Stimulated activated naive CD8-positive, alpha-beta T cell treated with anti-CD3 and anti-CD28 coated beads, Interleukin-15, Interleukin-2, amounts not matched to agents 100 U/mL and 50 U/mL, for 24 hours (primary cell): ENCODE data around the gene ZNF778.
"Not testable (repeated sequence)": the region's sequence is repeated elsewhere in the genome, so short reads cannot be mapped to it uniquely, and the experiment has no call there.

ENCODE experiments used
- ATAC-seq: fragments of 150-1000 bp; cut with Tn5 transposase; one replicate; pipeline ENCODE4 v1.10.0; 2021
- DNase-seq: peaks from one replicate; pipeline ENCODE4 v3.0.0; 2021

Gene ZNF778

DNA sequence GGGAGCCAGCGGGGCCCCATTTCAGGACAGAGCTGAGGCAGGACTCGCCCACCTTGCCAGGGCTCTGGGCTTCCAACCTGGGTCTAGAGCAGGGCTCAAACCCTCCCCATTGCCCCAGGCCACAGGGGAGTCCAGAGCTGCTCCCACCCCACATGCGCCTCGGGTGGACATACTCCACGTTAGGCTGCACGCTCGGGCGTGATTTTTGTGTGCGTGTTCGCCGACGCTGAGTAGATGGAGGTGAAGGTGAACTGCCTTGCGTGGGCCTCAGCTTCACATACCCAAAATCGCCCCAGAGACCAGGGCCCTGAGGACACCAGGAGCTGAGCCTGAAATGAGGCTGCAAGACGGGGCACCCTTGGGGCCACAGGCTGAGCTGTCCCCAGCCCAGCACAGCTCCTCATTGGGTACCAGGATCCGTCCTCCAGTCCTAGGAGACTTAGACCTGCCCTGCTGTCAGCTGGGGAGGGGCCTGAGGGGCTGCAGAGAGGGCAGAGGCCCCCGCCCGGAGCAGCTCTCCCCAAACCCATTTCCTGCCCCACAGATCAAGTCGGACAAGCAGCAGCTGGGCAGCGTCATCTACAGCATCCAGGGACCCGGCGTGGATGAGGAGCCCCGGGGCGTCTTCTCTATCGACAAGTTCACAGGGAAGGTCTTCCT, 37.7 kb upstream of the ZNF778 start:
- no peak for DNase-seq

DNA sequence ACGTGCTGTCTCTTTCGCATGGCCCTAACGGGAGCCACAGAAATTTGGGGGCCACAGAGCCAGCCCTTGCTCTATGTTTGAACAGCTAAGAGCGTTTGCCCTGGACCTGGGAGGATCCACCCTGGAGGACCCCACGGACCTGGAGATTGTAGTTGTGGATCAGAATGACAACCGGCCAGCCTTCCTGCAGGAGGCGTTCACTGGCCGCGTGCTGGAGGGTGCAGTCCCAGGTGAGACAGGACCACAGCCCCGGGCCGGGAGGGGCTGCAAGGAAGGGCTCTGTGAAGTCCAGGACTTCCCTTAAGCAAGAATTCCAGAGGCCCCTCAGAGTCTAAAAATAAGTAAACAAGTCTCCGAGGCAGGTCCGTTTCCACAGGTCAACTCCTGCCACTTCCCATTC, 34.0 kb upstream of the ZNF778 start:
- ATAC-seq (no peak), DNase-seq (no peak)

More for the DNA sequence above, 37.7 kb upstream of the ZNF778 start:
- no peak for ATAC-seq

DNA sequence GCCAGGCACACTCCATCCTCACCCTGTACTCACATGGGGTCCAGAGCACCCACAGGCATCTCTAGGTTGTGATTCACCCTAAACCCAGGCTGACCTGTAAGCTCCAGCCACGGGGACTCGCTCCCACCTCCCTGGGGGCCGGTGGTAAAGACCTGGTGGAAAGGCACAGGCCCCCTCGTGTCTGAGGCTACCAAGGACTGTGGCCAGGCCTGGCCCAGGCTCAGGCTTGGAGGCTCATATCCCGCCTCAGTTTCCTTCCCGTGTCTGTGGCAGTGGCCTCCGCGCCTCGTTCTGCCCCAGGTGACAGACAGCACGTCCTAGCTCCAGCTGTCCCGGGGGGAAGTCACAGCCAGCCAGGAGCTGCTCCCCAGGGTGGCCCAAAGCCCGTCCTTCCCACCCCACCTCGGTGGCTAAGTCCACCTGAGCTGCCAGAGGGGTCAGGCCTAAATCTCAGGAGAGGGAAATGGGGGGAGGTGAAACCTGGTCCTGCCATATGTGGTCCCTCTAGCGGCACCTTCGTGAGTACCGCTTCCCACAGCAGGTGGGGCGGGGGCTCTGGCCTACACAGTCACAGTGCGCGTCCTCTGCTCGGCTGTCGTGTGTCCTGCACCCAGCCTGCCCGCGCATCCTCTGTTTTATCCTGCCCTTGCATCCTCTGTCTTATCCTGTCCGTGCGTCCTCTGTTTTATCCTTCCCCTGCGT, 33.4 kb upstream of the ZNF778 start:
- DNase-seq (no peak), ATAC-seq (no peak)

DNA sequence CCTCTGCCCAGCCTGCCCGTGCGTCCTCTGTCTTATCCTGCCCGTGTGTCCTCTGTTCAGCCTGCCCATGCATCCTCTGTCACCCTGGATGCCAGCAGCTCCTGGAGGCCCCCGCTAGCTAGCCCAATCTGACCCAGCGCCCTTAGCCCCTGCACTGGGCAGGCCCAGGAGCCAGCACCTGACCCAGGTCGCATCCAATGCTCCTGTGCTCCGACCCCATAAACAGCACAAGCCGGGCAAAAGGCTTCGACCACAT, 32.9 kb upstream of the ZNF778 start:
- ATAC-seq (no peak), DNase-seq (no peak)

DNA sequence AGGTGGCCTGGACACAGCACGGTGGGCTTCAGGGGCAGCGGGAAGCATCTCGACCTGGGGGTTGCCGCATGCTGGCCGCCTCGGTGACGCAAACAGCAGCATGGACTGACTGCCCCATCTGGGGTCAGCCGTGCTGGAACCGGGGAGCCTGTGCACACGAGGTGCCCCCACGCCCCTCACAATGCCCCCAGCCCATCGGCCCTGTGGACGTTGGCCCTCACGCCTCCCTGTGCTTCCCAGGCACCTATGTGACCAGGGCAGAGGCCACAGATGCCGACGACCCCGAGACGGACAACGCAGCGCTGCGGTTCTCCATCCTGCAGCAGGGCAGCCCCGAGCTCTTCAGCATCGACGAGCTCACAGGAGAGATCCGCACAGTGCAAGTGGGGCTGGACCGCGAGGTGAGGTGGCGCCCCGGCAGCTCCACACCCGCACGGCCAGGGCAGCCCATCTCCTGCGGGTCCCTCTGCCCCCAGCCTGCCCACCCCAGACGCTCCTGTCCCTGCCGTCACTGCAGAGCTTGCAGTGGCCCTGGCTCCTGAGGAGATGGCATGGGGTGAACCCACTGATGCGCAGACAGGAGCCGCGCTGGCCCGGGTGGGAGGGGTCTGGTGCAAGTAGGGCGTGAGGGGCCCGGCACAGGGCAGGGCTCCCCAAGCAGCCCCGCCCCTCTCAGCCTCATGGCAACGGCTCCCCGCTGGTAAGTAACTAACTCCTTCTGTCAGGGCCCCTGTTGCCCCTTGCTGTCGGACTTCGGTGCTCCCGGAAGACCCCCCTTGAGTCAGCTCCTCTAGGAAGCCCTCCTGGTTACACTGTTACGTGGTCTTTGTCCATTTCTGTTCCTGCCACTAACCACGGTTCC, 32.3 kb upstream of the ZNF778 start:
- DNase-seq (no peak), ATAC-seq (no peak)

DNA sequence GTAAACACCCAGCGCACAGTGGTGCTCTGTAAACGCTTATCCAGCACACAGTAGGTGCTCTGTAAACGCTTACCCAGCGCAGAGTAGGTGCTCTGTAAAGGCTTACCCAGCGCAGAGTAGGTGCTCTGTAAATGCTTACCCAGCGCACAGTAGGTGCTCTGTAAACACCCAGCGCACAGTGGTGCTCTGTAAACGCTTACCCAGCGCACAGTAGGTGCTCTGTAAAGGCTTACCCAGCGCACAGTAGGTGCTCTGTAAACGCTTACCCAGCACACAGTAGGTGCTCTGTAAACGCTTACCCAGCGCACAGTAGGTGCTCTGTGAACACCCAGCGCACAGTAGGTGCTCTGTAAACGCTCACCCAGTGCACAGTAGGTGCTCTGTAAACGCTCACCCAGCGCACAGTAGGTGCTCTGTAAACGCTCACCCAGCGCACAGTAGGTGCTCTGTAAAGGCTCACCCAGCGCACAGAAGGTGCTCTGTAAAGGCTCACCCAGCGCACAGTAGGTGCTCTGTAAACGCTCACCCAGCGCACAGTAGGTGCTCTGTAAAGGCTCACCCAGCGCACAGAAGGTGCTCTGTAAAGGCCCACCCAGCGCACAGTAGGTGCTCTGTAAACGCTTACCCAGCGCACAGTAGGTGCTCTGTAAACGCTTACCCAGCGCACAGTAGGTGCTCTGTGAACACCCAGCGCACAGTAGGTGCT, 31.5 kb upstream of the ZNF778 start:
- not testable (repeated sequence) for DNase-seq, ATAC-seq

DNA sequence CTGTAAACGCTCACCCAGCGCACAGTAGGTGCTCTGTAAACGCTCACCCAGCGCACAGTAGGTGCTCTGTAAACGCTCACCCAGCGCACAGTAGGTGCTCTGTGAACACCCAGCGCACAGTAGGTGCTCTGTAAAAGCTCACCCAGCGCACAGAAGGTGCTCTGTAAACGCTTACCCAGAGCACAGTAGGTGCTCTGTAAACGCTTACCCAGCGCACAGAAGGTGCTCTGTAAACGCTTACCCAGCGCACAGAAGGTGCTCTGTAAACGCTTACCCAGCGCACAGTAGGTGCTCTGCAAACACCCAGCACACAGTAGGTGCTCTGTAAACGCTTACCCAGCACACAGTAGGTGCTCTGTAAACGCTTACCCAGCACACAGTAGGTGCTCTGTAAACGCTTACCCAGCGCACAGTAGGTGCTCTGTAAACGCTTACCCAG, 30.9 kb upstream of the ZNF778 start:
- not testable (repeated sequence) for DNase-seq, ATAC-seq

DNA sequence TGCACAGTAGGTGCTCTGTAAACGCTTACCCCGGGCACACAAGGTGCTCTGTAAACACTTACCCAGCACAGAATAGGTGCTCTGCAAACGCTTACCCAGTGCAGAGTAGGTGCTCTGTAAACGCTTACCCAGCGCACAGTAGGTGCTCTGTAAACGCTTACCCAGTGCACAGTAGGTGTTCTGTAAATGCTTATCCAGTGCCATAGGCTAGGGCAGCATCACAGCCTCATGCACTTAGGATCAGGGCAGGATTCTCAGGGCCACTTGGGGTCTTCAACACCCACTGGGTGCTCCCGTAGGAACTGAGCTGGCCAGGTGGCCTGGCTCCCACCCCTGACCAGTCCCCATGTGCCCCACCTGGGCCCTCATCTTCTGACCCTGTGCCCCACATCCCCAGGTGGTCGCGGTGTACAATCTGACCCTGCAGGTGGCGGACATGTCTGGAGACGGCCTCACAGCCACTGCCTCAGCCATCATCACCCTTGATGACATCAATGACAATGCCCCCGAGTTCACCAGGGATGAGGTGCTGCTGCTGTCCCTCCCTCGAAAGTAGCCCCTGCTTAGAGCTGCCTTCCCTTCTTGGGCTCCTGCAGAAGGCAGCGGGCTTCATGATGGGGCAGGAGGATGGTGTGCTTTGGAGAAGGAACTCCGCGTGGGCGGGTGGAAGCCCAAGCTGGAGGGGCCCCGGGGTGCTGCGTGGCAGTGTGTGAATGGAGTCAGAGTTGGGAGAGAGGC, 30.3 kb upstream of the ZNF778 start:
- DNase-seq (peak; percentile 53), ATAC-seq (peak; percentile 35)

DNA sequence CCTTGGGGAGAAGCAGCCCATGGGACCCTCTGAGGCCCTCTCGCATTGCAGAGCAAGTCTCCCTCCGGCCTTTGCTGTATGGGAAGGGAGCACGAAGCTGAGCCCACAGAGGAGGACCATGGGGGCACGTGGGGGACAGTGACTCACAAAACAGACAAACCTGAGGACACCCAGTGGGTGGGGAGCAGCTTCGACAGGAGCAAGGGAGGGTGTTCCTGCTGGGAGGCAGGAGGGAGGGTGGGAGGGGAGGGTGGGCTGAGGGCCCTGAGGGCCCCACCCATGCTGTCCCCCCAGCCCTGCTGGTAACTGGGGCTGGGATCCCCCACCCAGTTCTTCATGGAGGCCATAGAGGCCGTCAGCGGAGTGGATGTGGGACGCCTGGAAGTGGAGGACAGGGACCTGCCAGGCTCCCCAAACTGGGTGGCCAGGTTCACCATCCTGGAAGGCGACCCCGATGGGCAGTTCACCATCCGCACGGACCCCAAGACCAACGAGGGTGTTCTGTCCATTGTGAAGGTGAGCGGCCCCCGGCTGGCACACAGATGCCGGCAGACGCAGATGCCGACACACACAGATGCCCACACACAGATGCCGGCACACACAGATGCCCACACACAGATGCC, 29.6 kb upstream of the ZNF778 start:
- DNase-seq, result no peak
- ATAC-seq, result no peak

DNA sequence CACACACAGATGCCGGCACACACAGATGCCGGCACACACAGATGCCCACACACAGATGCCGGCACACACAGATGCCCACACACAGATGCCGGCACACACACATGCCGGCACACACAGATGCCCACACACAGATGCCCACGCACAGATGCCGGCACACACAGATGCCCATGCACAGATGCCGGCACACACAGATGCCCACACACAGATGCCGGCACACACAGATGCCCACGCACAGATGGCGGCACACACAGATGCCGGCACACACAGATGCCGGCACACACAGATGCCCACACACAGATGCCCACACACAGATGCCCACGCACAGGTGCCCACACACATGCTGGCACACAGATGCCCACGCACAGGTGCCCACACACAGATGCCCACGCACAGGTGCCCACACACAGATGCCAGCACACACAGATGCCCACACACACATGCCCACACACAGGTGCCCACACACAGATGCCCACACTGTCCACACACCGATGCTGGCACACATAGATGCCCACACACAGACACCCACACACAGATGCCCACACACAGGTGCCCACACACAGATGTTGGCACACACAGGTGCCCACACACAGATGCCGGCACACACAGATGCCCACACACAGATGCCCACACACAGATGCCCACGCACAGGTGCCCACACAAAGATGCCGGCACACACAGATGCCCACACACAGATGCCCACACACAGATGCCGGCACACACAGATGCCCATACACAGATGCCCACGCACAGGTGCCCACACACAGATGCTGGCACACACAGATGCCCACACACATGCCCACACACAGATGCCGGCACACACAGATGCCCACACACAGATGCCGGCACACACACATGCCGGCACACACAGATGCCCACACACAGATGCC, 28.8 kb upstream of the ZNF778 start:
- DNase-seq, ATAC-seq: not testable (repeated sequence)

DNA sequence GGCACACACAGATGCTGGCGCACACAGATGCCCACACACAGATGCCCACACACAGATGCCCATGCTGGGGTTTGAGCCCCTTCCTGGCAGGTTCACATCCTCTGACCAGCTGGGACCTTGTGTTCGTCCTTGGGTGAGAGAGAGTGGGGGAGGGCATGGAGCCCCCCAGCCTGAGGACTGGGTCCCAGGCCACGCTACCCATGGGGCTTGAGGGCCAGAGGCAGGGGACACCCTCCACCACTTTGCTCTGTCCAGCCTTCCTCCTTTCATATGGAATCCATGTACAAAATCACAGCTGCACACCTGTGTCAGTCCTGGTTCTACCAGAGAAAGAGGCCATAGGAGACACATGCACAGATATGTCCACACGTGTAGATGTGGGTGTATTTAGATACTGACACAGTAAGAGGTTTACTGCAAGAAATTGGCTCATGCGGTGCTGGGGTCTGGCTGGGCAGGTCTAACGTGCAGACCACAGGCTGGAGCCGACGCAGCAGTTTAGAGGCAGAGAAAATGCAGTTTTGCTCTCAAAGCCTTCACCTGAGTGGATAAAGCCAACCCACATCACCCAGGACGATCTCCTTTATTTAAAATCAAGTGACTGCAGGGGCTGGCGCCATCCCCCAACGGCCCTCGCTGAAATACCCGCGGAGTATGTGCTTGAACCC, 28.0 kb upstream of the ZNF778 start:
- DNase-seq (no peak), ATAC-seq (no peak)

DNA sequence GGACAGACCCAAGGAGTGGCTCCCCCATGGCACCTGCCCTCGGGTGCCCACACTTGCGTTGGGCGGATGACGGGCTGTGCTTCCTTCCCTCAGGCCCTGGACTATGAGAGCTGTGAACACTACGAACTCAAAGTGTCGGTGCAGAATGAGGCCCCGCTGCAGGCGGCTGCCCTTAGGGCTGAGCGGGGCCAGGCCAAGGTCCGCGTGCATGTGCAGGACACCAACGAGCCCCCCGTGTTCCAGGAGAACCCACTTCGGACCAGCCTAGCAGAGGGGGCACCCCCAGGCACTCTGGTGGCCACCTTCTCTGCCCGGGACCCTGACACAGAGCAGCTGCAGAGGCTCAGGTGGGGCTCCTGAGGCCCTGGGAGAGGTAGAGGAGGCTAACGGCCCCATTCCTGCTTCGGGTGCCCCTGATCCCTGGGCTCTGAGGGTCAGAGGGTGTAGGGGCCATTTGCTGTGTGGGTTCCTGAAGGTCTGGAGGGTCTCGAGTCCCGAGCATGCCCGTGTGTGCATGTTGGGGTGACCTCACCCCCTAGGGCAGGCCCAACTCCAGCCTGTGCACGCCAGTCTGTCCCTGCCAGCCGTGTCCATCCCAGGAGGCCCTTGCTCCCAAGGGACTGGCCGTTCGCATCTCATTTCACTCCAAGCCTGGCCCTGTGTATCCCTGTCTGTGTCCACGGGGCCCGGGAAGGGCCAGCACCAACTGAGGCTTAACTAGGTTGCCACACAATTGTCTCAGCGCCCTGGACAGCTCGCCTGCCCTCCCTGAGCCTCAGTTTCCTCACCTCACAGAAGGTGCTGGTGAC, 27.1 kb upstream of the ZNF778 start:
- ATAC-seq (no peak), DNase-seq (no peak)

DNA sequence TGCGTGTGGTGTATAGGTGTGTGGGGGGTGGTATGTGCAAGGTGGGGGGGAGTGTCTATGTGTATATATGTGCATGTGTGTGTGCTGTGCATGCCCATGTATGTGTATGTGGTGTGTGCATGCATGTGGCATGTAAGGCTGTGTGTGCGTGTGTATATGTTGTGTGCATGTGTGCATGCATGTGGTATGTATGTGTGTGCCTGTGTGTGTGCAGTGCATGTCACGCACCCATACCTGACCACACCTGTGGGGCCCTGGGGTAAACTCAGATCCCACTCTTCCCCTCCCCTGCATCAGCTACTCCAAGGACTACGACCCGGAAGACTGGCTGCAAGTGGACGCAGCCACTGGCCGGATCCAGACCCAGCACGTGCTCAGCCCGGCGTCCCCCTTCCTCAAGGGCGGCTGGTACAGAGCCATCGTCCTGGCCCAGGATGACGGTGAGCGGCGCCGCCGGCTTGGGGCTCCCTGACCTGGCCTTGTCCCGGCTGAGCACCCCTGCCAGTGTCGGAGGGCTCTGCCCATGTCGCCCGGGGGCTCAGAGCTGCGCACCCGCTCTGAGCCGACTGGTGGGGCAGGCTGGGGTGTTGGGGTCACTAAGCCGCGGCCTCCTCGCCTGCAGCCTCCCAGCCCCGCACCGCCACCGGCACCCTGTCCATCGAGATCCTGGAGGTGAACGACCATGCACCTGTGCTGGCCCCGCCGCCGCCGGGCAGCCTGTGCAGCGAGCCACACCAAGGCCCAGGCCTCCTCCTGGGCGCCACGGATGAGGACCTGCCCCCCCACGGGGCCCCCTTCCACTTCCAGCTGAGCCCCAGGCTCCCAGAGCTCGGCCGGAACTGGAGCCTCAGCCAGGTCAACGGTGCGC, 26.2 kb upstream of the ZNF778 start:
- no peak for ATAC-seq
- DNase-seq, result no peak

DNA sequence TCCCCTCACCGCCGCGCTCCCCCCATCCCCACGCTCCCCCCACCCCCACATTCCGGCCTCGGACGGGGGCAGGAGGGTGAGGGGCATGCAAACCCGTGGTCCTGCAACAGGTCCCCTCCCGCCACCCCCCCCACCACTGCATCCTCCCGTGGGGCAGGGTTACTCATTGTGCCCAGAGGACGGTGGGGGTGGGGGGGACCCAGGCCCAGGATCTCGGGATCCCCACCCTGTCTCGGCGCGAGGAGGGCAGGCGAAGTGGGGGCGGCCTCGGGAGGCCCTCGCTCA, 25.7 kb upstream of the ZNF778 start:
- ATAC-seq (no peak), DNase-seq (no peak)

DNA sequence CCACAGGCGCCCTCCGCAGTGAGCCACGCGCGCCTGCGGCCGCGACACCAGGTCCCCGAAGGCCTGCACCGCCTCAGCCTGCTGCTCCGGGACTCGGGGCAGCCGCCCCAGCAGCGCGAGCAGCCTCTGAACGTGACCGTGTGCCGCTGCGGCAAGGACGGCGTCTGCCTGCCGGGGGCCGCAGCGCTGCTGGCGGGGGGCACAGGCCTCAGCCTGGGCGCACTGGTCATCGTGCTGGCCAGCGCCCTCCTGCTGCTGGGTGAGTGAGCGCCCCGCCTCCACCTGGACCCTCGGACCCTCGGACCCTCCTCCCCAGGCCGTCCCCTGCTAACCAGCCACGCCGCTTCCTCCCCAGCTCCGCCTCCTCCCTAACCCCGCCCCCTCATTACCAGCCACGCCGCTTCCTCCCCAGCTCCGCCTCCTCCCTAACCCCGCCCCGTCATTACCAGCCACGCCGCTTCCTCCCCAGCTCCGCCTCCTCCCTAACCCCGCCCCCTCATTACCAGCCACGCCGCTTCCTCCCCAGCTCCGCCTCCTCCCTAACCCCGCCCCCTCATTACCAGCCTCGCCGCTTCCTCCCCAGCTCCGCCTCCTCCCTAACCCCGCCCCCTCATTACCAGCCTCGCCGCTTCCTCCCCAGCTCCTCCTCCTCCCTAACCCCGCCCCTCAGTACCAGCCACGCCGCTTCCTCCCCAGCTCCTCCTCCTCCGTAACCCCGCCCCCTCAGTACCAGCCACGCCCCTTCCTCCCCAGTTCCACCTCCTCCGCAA, 25.1 kb upstream of the ZNF778 start:
- DNase-seq (peak; percentile 44), ATAC-seq (peak; percentile 17)

DNA sequence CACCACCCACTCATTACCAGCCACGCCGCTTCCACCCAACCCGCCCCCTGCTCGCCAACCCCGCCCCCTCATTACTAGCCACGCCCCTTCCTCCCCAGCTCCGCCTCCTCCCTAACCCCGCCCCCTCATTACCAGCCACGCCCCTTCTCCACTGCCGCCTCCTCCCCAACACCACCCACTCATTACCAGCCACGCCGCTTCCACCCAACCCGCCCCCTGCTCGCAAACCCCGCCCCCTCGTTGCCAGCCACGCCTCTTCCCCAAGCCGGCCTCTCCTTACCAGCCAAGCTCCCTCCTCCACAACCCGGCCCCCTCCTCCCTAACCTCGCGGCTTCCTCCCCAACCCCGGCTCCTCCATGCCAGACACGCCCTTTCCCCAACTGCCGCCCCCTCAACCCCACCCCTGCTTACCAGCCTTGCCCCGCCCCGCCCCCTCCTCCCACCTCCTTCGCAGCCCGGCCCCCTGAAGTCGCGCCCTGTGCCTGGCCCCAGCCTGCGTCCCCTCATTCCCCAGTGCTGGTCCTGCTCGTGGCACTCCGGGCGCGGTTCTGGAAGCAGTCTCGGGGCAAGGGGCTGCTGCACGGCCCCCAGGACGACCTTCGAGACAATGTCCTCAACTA, 24.4 kb upstream of the ZNF778 start:
- peak; percentile 69 for DNase-seq
- ATAC-seq, result peak; percentile 19
